Endodermal cell (in vitro differentiated cells): ENCODE data around the gene ST3GAL3. TPM values are rescaled to one million over a fixed set of nuclear protein-coding genes. Genes with fewer than 3 reads are reported as not detected.

Source experiments
- DNase-seq: peaks from one replicate; pipeline ENCODE4 v3.0.0-alpha.2; 2017
- H3K27ac ChIP-seq: 2 replicates; pipeline ENCODE4 v1.5.1; 2013; ENCODE audit warnings: mild to moderate bottlenecking, low read depth, low read length, moderate library complexity
- H3K27me3 ChIP-seq: 2 replicates; pipeline ENCODE4 v1.6.1; 2013; ENCODE audit warnings: mild to moderate bottlenecking, low read length, moderate library complexity; ENCODE audit not compliant: insufficient read depth, control insufficient read depth, poor library complexity, severe bottlenecking
- H3K36me3 ChIP-seq: 2 replicates; pipeline ENCODE4 v1.7.0; 2013; ENCODE audit warnings: mild to moderate bottlenecking, low read length, moderate library complexity; ENCODE audit not compliant: control insufficient read depth, insufficient read depth
- H3K4me1 ChIP-seq: one replicate; pipeline ENCODE4 v1.7.0; 2013; ENCODE audit warnings: low read length; ENCODE audit not compliant: control insufficient read depth, insufficient read depth
- H3K4me3 ChIP-seq: 2 replicates; pipeline ENCODE4 v1.5.1; 2013; ENCODE audit warnings: mild to moderate bottlenecking, low read length, moderate library complexity
- H3K9ac ChIP-seq: 2 replicates; pipeline ENCODE4 v1.6.1; 2013; ENCODE audit warnings: mild to moderate bottlenecking, low read length, moderate library complexity; ENCODE audit not compliant: poor library complexity, severe bottlenecking; ENCODE audit errors: extremely low read depth
- H3K9me3 ChIP-seq: 2 replicates; pipeline ENCODE4 v1.6.1; 2013; ENCODE audit warnings: mild to moderate bottlenecking, low read length, moderate library complexity; ENCODE audit not compliant: control insufficient read depth
- H3K27ac Mint-ChIP-seq: 2 replicates; pipeline ENCODE4 v1.8.0; 2020; ENCODE audit warnings: mixed read lengths
- H3K27me3 Mint-ChIP-seq: 2 replicates; pipeline ENCODE4 v1.8.0; 2021; ENCODE audit warnings: mild to moderate bottlenecking, mixed read lengths; ENCODE audit not compliant: insufficient read depth
- H3K36me3 Mint-ChIP-seq: 2 replicates; pipeline ENCODE4 v1.8.0; 2020; ENCODE audit warnings: low read depth, mixed read lengths
- H3K4me1 Mint-ChIP-seq: 2 replicates; pipeline ENCODE4 v1.8.0; 2020; ENCODE audit warnings: mixed read lengths
- H3K4me3 Mint-ChIP-seq: 2 replicates; pipeline ENCODE4 v1.8.0; 2020; ENCODE audit warnings: mild to moderate bottlenecking, moderate library complexity, mixed read lengths
- H3K9me3 Mint-ChIP-seq: 2 replicates; pipeline ENCODE4 v1.8.0; 2020; ENCODE audit warnings: mild to moderate bottlenecking, mixed read lengths
- WGBS, 2 experiments: methylation state at CpG; one replicate each; pipeline versions ENCODE4 v1.1.5 to v1.1.7; 2013; ENCODE audit warnings: missing lambda C conversion rate in 2 of 2, mixed read lengths in 1 of 2; ENCODE audit not compliant: insufficient coverage in 1 of 2, insufficient read length in 1 of 2; 5-methylcytosine and 5-hydroxymethylcytosine counted together
- total RNA-seq, 2 donors: library from RNA; stranded (reverse); fragmentation: NEBNext Ultra II Directional in 1 of 2; extraction: Animal tissue kit (Norgen Biotek cat#: 25700) in 1 of 2; gene quantifications; 2 replicates in 1 of 2; 3 replicates in 1 of 2; pipeline ENCODE4 v1.2.1, GENCODE V29; 2021
- TF ChIP-seq, protein P1 (sequence below): fragments of 200-600 bp; sonication (generic); conservative IDR thresholded peaks from 2 replicates; pipeline ENCODE4 v1.5.0; 2021; ENCODE audit warnings: antibody characterized with exemption, mild to moderate bottlenecking

Gene ST3GAL3
- total RNA-seq, 2 donors from 2014 or later, result 15.5 to 15.9 TPM

GRCh38 chr1:43766818-43767525, 59.6 kb downstream of the ST3GAL3 start:
- whole genome bisulfite sequencing, 2 experiments, result 71% methylated on average over 5 of the region's 5 CpGs
- H3K27ac ChIP-seq, result peak overlapping the region; percentile 72
- peak overlapping the region; percentile 56 for H3K9ac ChIP-seq
- TF ChIP-seq, protein P1, sequence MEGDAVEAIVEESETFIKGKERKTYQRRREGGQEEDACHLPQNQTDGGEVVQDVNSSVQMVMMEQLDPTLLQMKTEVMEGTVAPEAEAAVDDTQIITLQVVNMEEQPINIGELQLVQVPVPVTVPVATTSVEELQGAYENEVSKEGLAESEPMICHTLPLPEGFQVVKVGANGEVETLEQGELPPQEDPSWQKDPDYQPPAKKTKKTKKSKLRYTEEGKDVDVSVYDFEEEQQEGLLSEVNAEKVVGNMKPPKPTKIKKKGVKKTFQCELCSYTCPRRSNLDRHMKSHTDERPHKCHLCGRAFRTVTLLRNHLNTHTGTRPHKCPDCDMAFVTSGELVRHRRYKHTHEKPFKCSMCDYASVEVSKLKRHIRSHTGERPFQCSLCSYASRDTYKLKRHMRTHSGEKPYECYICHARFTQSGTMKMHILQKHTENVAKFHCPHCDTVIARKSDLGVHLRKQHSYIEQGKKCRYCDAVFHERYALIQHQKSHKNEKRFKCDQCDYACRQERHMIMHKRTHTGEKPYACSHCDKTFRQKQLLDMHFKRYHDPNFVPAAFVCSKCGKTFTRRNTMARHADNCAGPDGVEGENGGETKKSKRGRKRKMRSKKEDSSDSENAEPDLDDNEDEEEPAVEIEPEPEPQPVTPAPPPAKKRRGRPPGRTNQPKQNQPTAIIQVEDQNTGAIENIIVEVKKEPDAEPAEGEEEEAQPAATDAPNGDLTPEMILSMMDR, result no peak
- H3K36me3 ChIP-seq, result no peaks in the 10 kb centered on the region
- no peaks in the 10 kb centered on the region for H3K9me3 ChIP-seq
- H3K27me3 Mint-ChIP-seq, result no peaks in the 10 kb centered on the region
- H3K4me3 ChIP-seq, result peak overlapping the region; percentile 62
- H3K4me1 Mint-ChIP-seq, result peaks cover 17% of the 10 kb centered on the region
- no peaks in the 10 kb centered on the region for H3K27me3 ChIP-seq
- H3K9me3 Mint-ChIP-seq, result no peaks in the 10 kb centered on the region
- peaks cover 19% of the 10 kb centered on the region for H3K4me1 ChIP-seq
- no peak overlapping the region for H3K27ac Mint-ChIP-seq
- no peaks in the 10 kb centered on the region for H3K36me3 Mint-ChIP-seq
- no peak overlapping the region for H3K4me3 Mint-ChIP-seq
- peak; percentile 66 for DNase-seq

GRCh38 chr1:43768168-43768567, 60.8 kb downstream of the ST3GAL3 start:
- H3K4me1 ChIP-seq, result peaks cover 19% of the 10 kb centered on the region
- H3K4me3 ChIP-seq, result no peak overlapping the region
- Mint-ChIP-seq H3K4me3 (no peak overlapping the region), H3K36me3 (no peaks in the 10 kb centered on the region), H3K27me3 (no peaks in the 10 kb centered on the region), H3K4me1 (peaks cover 17% of the 10 kb centered on the region), H3K27ac (no peak overlapping the region), H3K9me3 (no peaks in the 10 kb centered on the region)
- H3K36me3 ChIP-seq, result no peaks in the 10 kb centered on the region
- no peaks in the 10 kb centered on the region for H3K9me3 ChIP-seq
- no peak overlapping the region for H3K27ac ChIP-seq
- no peak for DNase-seq
- H3K27me3 ChIP-seq, result no peaks in the 10 kb centered on the region
- TF ChIP-seq, protein P1, result no peak
- no peak overlapping the region for H3K9ac ChIP-seq

DNA sequence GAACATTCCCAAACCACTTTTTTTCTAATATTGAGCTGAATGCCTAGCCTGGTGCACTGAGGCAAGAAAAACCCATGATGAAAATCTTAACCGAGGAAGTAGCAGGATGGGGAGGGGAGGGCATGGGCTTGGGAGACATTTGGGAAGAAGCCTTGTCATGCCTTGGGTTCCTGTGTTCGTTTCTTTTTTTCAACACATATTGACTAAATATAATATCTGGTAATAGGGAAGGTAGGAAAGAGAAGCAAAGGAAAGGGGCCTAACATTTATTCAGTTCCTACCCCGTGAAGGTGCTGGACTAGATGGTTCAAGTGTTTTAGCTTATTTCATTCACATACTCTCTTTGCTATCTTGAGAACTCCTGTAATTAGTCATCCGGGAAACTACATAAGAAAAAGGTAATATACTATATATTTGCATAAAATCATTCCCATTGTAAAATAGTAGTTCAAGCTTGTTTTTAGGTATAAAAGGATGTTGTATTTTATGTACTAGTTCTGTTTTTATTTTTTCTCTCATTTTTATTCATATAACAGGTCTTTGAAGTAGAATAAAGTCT, 62.1 kb downstream of the ST3GAL3 start:
- no peaks in the 10 kb centered on the region for H3K9me3 Mint-ChIP-seq
- no peak overlapping the region for H3K4me3 Mint-ChIP-seq
- DNase-seq, result no peak
- WGBS, 2 experiments, result 92% methylated on average over 2 of the region's 4 CpGs; no CpG with 5 or more reads in 1 of the 2 experiments
- Histone ChIP-seq H3K27ac (no peak overlapping the region), H3K9ac (no peak overlapping the region), H3K27me3 (no peaks in the 10 kb centered on the region), H3K9me3 (no peaks in the 10 kb centered on the region), H3K4me1 (peaks cover 17% of the 10 kb centered on the region), H3K36me3 (no peaks in the 10 kb centered on the region), H3K4me3 (no peak overlapping the region)
- H3K27me3 Mint-ChIP-seq, result no peaks in the 10 kb centered on the region
- no peaks in the 10 kb centered on the region for H3K36me3 Mint-ChIP-seq
- TF ChIP-seq, protein P1, result no peak
- no peak overlapping the region for H3K27ac Mint-ChIP-seq
- peaks cover 10% of the 10 kb centered on the region for H3K4me1 Mint-ChIP-seq
